ENCODE data around the gene CSF1.

Gene CSF1

DNA sequence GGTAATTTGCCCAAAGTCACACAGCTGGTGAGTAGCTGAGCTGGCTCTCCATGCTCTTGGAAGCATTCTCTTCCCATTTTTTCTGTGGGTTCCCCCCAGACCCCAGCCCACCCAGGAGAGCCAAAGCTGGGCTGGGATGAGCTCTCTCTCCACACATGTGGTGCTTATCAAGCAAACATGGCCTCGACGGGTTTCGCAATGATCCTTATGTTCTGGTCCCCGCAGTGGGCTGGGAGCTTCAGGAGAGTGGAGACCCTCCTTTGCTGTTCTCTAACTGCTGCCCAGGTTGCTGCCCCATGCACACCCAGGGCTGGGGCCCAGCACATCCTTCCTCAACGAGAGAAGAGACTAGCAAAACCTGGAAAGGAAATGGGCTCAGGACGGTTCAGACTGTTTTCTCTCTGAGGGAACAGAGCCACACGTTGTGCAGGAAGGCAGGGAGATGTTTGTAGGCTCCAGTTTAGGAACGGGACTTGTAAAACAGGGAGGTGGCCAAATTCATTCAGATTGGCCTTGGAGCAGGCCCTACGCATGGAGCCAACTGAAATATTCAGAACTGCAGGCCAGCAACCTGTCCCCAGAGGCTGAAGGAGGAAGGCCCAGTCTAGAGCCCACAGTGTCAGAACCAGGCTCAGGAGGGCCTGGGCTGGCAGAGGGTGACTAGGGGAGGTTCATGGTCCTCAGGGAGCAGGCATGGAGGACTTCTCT lies 27.2 kb upstream of the CSF1 start:
- no peak for DNase-seq

GRCh38 chr1:109884242-109884891 lies 26.3 kb upstream of the CSF1 start:
- no peak for DNase-seq

- DNase-seq = no peak
Observed at GRCh38 chr1:109885589-109885988, 25.1 kb upstream of the CSF1 start.

- DNase-seq = no peak
Observed at GRCh38 chr1:109886827-109887226, 23.8 kb upstream of the CSF1 start.

GRCh38 chr1:109887271-109887670 lies 23.4 kb upstream of the CSF1 start:
- DNase-seq = no peak

GRCh38 chr1:109887884-109888283 lies 22.8 kb upstream of the CSF1 start:
- no peak for DNase-seq

- no peak for DNase-seq
Observed at GRCh38 chr1:109889094-109889493, 21.6 kb upstream of the CSF1 start.

- no peak for DNase-seq
Observed at GRCh38 chr1:109890115-109890953, 20.3 kb upstream of the CSF1 start.

DNA sequence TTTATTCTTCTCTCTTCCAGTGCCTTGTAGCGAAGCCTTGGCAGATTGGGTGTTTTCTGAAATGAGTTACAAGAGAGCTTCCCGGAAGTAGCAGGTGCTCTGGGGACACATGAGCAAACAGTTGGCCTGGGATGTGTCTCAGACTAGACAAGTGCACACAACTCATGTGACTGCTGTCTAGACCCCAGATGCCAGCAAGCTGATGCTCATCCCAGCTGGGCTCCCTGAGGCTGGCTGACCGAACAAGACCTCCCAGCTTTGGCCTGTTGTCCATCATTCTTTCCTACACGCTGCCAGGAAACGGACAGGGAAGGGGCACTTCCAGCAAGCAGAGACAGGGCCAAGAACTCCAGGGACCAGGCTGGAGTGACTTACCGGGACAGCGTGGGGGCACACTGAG lies 18.7 kb upstream of the CSF1 start:
- DNase-seq = no peak

DNA sequence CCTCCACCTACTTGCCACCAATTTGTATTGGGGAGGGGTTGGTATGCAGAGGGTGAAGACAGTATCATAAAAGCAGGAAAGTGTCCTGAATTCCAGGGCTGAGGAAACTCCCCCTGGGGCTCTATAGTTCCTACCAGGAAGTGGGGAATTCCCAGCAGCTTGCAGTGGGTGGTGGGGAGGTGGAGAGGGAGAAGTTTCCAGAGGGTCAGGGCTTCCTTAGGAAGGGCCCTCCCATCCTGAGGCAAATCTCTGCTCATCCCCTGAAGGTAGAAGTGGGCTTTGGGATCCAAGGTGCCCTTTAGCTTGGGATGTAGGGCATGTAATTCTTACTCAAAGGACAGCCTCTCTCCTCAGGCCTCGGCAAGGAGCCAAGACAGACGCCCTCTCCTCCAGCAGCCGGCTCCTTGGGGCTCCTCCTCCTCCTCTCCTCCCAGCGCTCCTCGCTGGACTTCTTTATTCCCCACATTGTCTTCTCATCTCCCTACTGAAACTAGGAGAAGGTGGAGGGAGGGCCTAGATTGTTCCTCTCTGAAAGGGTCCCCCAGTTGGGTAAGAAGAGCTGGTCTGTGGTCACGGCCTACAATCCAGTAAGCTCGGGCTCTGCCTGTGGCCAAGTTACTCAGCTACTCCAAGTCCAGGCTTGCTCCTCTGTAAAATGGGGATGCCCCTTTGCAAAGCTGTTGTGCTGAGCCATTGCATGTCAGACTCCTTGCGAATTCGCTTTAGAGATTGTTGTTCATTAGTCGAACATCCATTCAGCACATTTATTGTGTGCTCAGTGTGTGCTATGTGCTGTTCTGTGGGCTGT lies 17.9 kb upstream of the CSF1 start:
- DNase-seq = peak; percentile 47

GRCh38 chr1:109893532-109894171 lies 17.0 kb upstream of the CSF1 start:
- no peak for DNase-seq

DNA sequence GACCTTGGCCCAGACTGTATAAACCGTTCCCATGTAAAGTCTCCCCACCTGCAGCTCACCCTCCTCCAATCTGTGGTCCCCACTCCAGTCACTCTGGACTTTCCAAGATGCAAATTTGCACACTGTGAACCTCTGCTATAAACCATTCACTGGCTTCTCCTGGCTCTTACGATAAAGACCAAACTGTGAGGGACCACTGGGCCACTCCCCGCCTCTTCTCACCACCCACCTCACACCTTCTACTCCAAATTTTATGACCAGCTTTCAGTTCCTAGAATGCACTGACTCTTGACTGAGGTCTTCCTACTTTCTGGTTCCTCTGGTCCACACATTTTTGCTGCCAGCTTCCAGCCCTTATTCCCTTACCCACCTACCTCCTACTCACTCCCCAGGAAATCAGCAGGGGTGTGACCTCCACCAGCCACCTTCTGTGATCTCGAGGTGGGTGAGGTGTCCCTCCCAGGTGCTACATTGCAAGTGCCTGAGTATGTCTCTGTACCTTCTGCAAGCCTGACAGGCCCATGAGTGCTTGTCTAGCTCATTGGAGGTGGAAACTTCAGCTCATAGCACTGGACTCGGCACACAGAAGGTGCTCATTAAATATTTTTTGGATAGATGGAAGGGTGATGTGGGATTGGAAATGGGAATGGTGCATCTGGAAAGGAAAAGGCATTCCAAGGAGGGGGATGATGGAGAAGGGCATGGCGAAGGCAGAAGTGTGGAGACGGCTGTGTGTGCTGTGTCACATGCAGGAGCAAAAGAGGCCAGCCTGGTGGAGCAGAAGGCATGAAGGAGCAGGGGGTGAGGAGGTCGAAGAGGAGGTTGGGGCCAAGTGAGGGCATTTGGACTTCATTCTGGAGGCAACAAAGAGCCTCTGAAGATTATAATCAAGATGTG lies 15.6 kb upstream of the CSF1 start:
- DNase-seq = no peak

DNA sequence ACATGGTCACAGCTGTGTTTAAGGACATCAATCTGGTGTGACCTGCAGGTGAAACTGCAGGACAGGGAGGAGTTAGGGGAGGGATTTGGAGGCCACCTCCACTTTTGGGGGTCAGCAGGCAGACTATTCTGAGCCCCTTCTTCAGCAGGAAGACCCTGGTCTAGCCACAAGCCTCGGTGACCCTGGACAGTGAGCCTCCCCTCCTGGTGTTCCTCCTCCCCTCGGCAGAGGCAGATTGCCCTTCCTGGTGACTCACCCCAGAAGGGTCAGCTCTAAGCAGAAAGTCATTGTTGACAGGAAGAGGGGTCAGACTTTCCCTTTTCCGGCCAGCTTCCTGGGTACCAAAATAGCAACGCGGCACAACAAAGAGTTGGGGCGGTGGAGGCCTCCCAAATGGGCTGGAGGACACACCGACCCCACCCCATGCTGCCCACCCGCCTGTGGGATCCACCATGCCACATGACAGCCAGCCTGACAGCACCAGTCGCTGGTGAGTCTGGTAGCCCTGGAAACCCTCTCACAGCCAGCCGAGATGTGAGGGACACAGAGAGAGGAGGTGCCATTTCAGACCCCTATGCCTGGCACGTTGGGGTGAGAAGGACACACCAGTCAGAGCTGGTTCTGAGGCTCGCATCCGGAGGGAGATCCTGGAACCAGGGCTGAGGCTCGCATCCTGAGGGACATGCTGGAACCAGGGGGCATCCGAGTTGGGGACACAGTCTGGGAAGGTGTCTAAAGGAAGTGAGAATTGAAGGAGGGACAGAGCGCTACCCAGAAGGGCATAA lies 14.7 kb upstream of the CSF1 start:
- no peak for DNase-seq

- DNase-seq = no peak
Observed at GRCh38 chr1:109896681-109897080, 14.0 kb upstream of the CSF1 start.

GRCh38 chr1:109897259-109897955 lies 13.2 kb upstream of the CSF1 start:
- DNase-seq = no peak

DNA sequence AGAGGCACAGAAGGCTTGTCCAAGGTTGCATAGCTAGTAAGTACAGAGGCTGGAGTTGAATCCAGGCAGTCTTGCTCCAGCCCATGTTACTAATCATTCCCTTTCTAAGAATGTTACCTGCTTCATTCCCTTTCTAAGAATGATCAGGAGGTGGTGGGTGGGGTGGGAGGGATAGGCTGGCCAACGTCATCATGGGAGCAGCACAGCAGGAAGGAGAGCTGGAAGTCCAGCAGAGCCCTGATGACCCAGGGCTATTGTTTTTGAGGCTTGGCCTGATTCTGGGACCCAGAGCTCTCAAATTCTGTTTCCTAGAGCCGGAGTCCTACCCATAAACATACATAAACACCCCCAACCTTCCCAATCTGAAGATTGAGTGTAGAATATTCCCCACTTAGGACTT lies 11.8 kb upstream of the CSF1 start:
- DNase-seq = no peak

- no peak for DNase-seq
Observed at GRCh38 chr1:109901141-109901523, 9.5 kb upstream of the CSF1 start.

- DNase-seq = no peak
Observed at GRCh38 chr1:109901524-109902145, 9.0 kb upstream of the CSF1 start.

Data from fibroblast of skin of scalp (primary cell).